GM20000 (cell line): ENCODE results near the gene RHEB.
A peak's percentile ranks its signal among the peaks of the same experiment; 100 is the strongest.

Source experiments
- DNase-seq: peaks from one replicate; pipeline ENCODE4 v3.0.0; 2012; ENCODE audit warnings: low spot score
- CTCF ChIP-seq: IDR thresholded peaks from 2 replicates; pipeline ENCODE4 v1.5.1; 2012; ENCODE audit warnings: mild to moderate bottlenecking, control low read depth; ENCODE audit errors: extremely low read depth, missing control alignments

The RHEB gene

GRCh38 chr7:151432658-151433521 is 86.8 kb downstream of the RHEB start:
- no peak for TF ChIP-seq CTCF
- DNase-seq: peak; percentile 75

- no peak for DNase-seq
- TF ChIP-seq CTCF: no peak
Observed at GRCh38 chr7:151431768-151432311, 87.9 kb downstream of the RHEB start.

- TF ChIP-seq CTCF: no peak
Observed at GRCh38 chr7:151431281-151431767, 88.4 kb downstream of the RHEB start.

GRCh38 chr7:151430391-151431205 is 89.1 kb downstream of the RHEB start:
- no peak for DNase-seq
- TF ChIP-seq CTCF: no peak

More at GRCh38 chr7:151431281-151431767, 88.4 kb downstream of the RHEB start:
- DNase-seq: no peak

- no peak for TF ChIP-seq CTCF
Observed at GRCh38 chr7:151429560-151430331, 89.9 kb downstream of the RHEB start.

GRCh38 chr7:151429237-151429559 is 90.5 kb downstream of the RHEB start:
- TF ChIP-seq CTCF: no peak
- DNase-seq: no peak

More at GRCh38 chr7:151429560-151430331, 89.9 kb downstream of the RHEB start:
- no peak for DNase-seq
